Astrocyte (in vitro differentiated cells and primary cell): Measurements from ENCODE around the gene UBR1.

Experiments
- EZH2 ChIP-seq: IDR thresholded peaks from 2 replicates; pipeline ENCODE4 v1.6.1; 2012; ENCODE audit warnings: mild to moderate bottlenecking, low read length, inconsistent platforms; ENCODE audit not compliant: insufficient read depth
- TF ChIP-seq, protein P1 (sequence below): IDR thresholded peaks from 2 replicates; pipeline ENCODE4 v1.5.1; 2011; ENCODE audit warnings: low read depth, mild to moderate bottlenecking, inconsistent platforms, low read length, moderate library complexity; ENCODE audit not compliant: insufficient read depth

DNA sequence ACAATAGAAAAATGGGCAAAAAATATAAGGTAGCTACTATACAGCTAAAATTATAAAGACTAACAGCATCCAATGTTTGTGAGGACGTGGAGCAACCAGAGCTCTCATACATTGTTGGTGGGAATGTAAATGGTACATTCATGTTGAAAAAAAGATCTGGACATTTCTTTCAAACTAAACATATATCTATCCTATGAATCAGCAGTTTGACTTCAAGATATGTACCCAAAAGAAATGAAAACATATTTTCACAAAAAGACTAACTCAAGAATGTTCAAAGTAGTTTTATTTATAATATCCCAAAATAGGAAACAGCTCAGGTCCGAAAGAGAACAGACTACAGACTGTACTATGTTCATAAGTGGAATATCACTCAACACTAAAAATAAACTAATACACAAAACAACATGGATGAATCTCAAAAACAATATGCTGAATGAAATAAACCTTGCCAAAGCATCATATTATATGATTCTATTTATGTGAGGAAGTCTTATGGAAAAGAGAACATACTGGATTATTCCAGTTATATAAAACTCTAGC lies 176.5 kb downstream of the UBR1 start:
- TF ChIP-seq, protein P1, sequence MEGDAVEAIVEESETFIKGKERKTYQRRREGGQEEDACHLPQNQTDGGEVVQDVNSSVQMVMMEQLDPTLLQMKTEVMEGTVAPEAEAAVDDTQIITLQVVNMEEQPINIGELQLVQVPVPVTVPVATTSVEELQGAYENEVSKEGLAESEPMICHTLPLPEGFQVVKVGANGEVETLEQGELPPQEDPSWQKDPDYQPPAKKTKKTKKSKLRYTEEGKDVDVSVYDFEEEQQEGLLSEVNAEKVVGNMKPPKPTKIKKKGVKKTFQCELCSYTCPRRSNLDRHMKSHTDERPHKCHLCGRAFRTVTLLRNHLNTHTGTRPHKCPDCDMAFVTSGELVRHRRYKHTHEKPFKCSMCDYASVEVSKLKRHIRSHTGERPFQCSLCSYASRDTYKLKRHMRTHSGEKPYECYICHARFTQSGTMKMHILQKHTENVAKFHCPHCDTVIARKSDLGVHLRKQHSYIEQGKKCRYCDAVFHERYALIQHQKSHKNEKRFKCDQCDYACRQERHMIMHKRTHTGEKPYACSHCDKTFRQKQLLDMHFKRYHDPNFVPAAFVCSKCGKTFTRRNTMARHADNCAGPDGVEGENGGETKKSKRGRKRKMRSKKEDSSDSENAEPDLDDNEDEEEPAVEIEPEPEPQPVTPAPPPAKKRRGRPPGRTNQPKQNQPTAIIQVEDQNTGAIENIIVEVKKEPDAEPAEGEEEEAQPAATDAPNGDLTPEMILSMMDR = no peak
- no peak for TF ChIP-seq EZH2
